HAP-1 (cell line): ENCODE data around the gene PIGP.

Experiments used
- DNase-seq, 2 experiments: peaks; one replicate each; pipeline ENCODE4 v3.0.0-alpha.2; 2016 to 2020; ENCODE audit warnings: low spot score in 2 of 2
- H3K27me3 ChIP-seq: fragments of 250-450 bp; sonication (Bioruptor Pico); 2 replicates; pipeline ENCODE4 v1.5.1; 2020; ENCODE audit warnings: low read depth, mild to moderate bottlenecking, moderate library complexity
- H3K36me3 ChIP-seq: fragments of 250-450 bp; sonication (Bioruptor Pico); replicated peaks from 2 replicates; pipeline ENCODE4 v1.5.1; 2020; ENCODE audit warnings: mild to moderate bottlenecking
- H3K4me1 ChIP-seq: fragments of 250-450 bp; sonication (Bioruptor Pico); 2 replicates; pipeline ENCODE4 v1.5.1; 2020; ENCODE audit warnings: mild to moderate bottlenecking
- H3K4me3 ChIP-seq: fragments of 250-450 bp; sonication (Bioruptor Pico); 2 replicates; pipeline ENCODE4 v1.5.1; 2020; ENCODE audit warnings: mild to moderate bottlenecking, moderate library complexity
- H3K9me3 ChIP-seq: fragments of 250-450 bp; sonication (Bioruptor Pico); 2 replicates; pipeline ENCODE4 v1.5.1; 2020; ENCODE audit warnings: mild to moderate bottlenecking, moderate library complexity
- in situ Hi-C: fragments of 300-500 bp; cut with MboI; formaldehyde crosslinking; loops from 3 replicates; pipeline ENCODE4 v1.14.3; 2020; ENCODE audit warnings: low sequenced_read_pairs, inconsistent platforms, mixed read lengths

Gene PIGP

DNA sequence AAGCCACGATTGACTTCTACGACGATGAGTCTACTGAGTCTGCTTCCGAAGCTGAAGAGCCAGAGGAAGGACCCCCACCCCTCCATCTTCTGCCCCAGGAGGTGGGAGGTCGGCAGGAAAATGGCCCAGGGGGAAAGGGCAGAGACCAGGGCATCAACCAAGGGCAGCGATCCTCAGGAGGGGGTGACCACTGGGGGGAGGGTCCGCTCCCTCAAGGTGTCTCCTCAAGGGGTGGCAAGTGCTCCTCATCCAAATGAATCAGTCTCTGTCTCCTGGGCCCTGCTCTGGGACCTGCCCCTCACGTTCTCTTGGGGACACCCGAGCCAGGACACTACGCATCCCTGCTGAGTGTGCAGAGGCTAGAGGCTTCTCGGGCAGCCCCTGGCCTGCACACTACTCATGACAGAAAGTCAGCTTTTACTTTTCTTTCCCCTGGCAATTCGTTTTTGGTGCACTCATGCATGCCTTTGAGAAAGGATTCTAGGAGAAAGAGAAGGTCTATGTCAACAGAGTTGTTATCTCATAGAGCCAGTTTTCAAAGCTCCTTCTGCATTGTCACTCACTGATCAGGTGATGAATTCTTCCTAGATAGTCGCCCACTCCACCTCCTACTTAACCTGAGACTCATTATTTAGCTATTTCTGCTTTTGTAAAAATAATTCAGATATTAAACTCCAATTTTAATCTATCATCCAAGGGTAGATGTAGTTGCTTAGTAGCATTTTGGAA, 54.8 kb downstream of the PIGP start:
- no peaks in the 10 kb centered on the region for H3K36me3 ChIP-seq
- no peaks in the 10 kb centered on the region for H3K9me3 ChIP-seq
- H3K4me1 ChIP-seq, result no peaks in the 10 kb centered on the region
- H3K27me3 ChIP-seq, result no peaks in the 10 kb centered on the region
- no peak for DNase-seq
- no peak overlapping the region for H3K4me3 ChIP-seq
- in situ Hi-C loops, result no loop called here
